Peyer's patch (tissue), 4 donors: ENCODE data around the gene ADPRM.

Experiments
- CTCF ChIP-seq, 6 experiments: fragments of 450-650 bp in 4 of 6; fragments of 200-600 bp in 2 of 6; sonication (generic) in 1 of 6; IDR thresholded peaks; one replicate each; pipeline ENCODE4 v1.5.1; 2017 to 2019; ENCODE audit warnings: antibody characterized with exemption in 6 of 6, mild to moderate bottlenecking in 3 of 6, moderate library complexity in 1 of 6
- POLR2A ChIP-seq, 2 donors: fragments of 450-650 bp; IDR thresholded peaks; one replicate each; pipeline ENCODE4 v1.5.1; 2017; ENCODE audit warnings: antibody characterized with exemption in 2 of 2, mild to moderate bottlenecking in 2 of 2, moderate library complexity in 2 of 2

GRCh38 chr17:10657879-10658278 is 39.5 kb upstream of the ADPRM start:
- no peak for TF ChIP-seq CTCF (IDR thresholded peaks at IDR 0.05)
- no peak for TF ChIP-seq POLR2A (IDR thresholded peaks at IDR 0.05)
